Measurements from ENCODE around the gene TWNK.

The TWNK gene

GRCh38 chr10:101035314-101035713 is 48.0 kb downstream of the TWNK start:
- H3K9ac ChIP-seq (ENCODE audit: low read length), result no peak overlapping the region
- no peaks in the 10 kb centered on the region for H3F3A ChIP-seq (ENCODE audit: insufficient read depth, low read length)
- H3K27me3 ChIP-seq (ENCODE audit: insufficient read depth, low read length), result no peaks in the 10 kb centered on the region
- no peak overlapping the region for H3K27ac ChIP-seq (ENCODE audit: low read depth, low read length, poor library complexity, severe bottlenecking)
- H3K9me2 ChIP-seq (ENCODE audit: low read depth, low read length), result no peaks in the 10 kb centered on the region
- no peak overlapping the region for H3K4me3 ChIP-seq (ENCODE audit: low read depth, low read length, poor library complexity, severe bottlenecking)
- no peak overlapping the region for H2AFZ ChIP-seq (ENCODE audit: low read length)
- no peak overlapping the region for H3K4me2 ChIP-seq (ENCODE audit: low read length)
- no peaks in the 10 kb centered on the region for H3K79me2 ChIP-seq (ENCODE audit: insufficient read depth, low read length)
- TF ChIP-seq EZH2 (IDR thresholded peaks at IDR 0.05; ENCODE audit: borderline replicate concordance, low read length), result no peak
- no peak for TF ChIP-seq CTCF (IDR thresholded peaks at IDR 0.05; ENCODE audit: low read length)
- H3K36me3 ChIP-seq (ENCODE audit: insufficient read depth, low read length), result no peaks in the 10 kb centered on the region
- peaks cover 10% of the 10 kb centered on the region for H3K4me1 ChIP-seq (ENCODE audit: insufficient read depth, low read length, severe bottlenecking)
- H4K20me1 ChIP-seq (ENCODE audit: insufficient read depth, low read length), result no peaks in the 10 kb centered on the region
- H3K9me3 ChIP-seq (ENCODE audit: low read length), result no peaks in the 10 kb centered on the region

DNA sequence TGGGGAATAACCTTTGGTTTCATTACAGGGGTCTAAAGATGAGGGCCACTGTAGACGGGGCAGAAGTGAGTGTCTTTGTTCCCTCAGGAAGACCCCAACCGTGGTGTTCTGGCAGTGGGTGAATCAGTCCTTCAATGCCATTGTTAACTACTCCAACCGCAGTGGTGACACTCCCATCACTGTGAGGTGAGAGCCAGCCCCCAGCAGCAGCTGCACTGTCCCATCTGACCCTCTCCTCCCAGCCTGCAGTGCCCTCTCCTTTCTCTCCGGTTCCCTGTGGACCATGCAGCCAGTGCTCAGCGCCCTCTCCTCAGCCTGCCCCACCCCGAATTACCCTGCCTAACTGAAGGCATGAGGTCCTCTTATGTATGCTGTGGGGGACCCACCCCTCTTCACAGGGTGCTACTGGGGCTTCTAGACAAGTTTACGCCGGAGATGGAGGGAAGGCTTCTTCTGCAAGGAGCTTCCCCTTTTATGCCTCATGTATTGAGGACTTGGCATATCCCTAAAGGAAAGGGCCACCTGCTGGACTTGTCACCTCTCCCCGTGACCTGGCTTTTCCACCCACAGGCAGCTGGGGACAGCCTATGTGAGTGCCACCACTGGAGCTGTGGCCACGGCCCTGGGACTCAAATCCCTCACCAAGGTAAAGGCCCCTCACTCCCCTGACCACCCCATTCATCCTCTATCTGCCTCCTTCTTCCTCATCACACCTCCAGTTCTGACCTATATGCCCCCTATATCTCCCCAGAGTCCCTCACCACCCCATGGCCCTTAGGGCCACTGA is 48.8 kb downstream of the TWNK start:
- Histone ChIP-seq H3K79me2 (ENCODE audit: insufficient read depth, low read length) (no peaks in the 10 kb centered on the region), H3K27ac (ENCODE audit: low read depth, low read length, poor library complexity, severe bottlenecking) (no peak overlapping the region), H3K9me2 (ENCODE audit: low read depth, low read length) (no peaks in the 10 kb centered on the region), H3K4me3 (ENCODE audit: low read depth, low read length, poor library complexity, severe bottlenecking) (no peak overlapping the region), H3K9ac (ENCODE audit: low read length) (no peak overlapping the region), H3F3A (ENCODE audit: insufficient read depth, low read length) (no peaks in the 10 kb centered on the region), H4K20me1 (ENCODE audit: insufficient read depth, low read length) (no peaks in the 10 kb centered on the region), H3K27me3 (ENCODE audit: insufficient read depth, low read length) (no peaks in the 10 kb centered on the region), H3K4me2 (ENCODE audit: low read length) (no peak overlapping the region), H3K4me1 (ENCODE audit: insufficient read depth, low read length, severe bottlenecking) (peaks cover 10% of the 10 kb centered on the region), H2AFZ (ENCODE audit: low read length) (no peak overlapping the region), H3K36me3 (ENCODE audit: insufficient read depth, low read length) (no peaks in the 10 kb centered on the region), H3K9me3 (ENCODE audit: low read length) (no peaks in the 10 kb centered on the region)
- TF ChIP-seq EZH2 (IDR thresholded peaks at IDR 0.05; ENCODE audit: borderline replicate concordance, low read length), result no peak
- TF ChIP-seq CTCF (IDR thresholded peaks at IDR 0.05; ENCODE audit: low read length), result no peak

- H3K9ac ChIP-seq (ENCODE audit: low read length), result no peak overlapping the region
- H3K4me1 ChIP-seq (ENCODE audit: insufficient read depth, low read length, severe bottlenecking), result peaks cover 5% of the 10 kb centered on the region
- no peak overlapping the region for H3K4me2 ChIP-seq (ENCODE audit: low read length)
- no peak overlapping the region for H3K27ac ChIP-seq (ENCODE audit: low read depth, low read length, poor library complexity, severe bottlenecking)
- no peaks in the 10 kb centered on the region for H3K9me3 ChIP-seq (ENCODE audit: low read length)
- H2AFZ ChIP-seq (ENCODE audit: low read length), result no peak overlapping the region
- no peaks in the 10 kb centered on the region for H3K36me3 ChIP-seq (ENCODE audit: insufficient read depth, low read length)
- no peak overlapping the region for H3K4me3 ChIP-seq (ENCODE audit: low read depth, low read length, poor library complexity, severe bottlenecking)
- TF ChIP-seq CTCF (IDR thresholded peaks at IDR 0.05; ENCODE audit: low read length) (no peak), EZH2 (IDR thresholded peaks at IDR 0.05; ENCODE audit: borderline replicate concordance, low read length) (no peak)
- H3F3A ChIP-seq (ENCODE audit: insufficient read depth, low read length), result no peaks in the 10 kb centered on the region
- no peaks in the 10 kb centered on the region for H3K27me3 ChIP-seq (ENCODE audit: insufficient read depth, low read length)
- no peaks in the 10 kb centered on the region for H3K79me2 ChIP-seq (ENCODE audit: insufficient read depth, low read length)
- H4K20me1 ChIP-seq (ENCODE audit: insufficient read depth, low read length), result no peaks in the 10 kb centered on the region
- H3K9me2 ChIP-seq (ENCODE audit: low read depth, low read length), result no peaks in the 10 kb centered on the region
These were observed 49.4 kb downstream of the TWNK start for GRCh38 chr10:101036726-101037125.

Data from OCI-LY1 (cell line).